Stimulated activated CD8-positive, alpha-beta memory T cell treated with anti-CD3 and anti-CD28 coated beads, Interleukin-4, amount 100 ng/mL, for 1 hour (primary cell): ENCODE results near the gene PIH1D1.

Experiments
- DNase-seq, 2 donors: peaks; one replicate each; pipeline ENCODE4 v3.0.0-alpha.2; 2020; ENCODE audit warnings: low read depth in 2 of 2, low spot score in 1 of 2

The PIH1D1 gene

DNA sequence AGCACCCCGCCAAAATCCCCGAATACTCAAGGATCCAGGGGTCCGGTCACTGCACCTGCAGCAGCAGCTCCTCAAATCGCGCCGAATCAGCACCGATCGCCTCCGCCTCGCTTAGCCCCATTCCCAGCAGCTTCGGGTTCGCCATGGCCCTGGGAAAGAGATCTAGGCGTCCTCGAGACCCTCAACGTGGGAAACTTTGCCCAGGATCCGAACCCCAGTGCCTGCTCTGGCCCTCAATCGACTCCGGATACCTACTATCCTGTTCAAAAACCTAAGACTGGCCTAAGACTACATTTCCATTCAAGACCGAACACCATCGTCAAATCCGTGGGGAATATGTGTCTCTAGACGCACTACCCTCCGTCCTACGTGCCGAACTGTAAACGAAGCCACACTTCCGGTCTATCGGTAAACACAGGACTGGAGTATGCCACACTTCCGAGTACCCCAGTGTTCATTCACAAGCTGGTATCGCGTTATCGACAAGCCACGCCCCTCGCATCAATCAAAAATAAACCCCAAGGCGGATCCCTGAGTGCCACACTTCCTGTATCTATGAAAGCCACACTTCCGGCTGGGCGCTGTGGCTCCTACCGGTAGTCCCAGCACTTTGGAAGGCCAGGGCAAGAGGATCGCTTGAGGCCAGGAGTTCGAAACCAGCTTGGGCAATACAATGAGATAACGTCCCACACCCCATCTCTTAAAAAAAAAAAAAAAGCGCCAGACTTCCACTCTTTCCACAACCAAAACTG is at the start of gene PIH1D1:
Gene PIH1D1, minus strand, starts transcription at position 385 of the 752 bp plus-strand sequence. Its CDS starts 240 bp downstream, at position 145.
- peak; percentile 84 to 86 for DNase-seq

DNA sequence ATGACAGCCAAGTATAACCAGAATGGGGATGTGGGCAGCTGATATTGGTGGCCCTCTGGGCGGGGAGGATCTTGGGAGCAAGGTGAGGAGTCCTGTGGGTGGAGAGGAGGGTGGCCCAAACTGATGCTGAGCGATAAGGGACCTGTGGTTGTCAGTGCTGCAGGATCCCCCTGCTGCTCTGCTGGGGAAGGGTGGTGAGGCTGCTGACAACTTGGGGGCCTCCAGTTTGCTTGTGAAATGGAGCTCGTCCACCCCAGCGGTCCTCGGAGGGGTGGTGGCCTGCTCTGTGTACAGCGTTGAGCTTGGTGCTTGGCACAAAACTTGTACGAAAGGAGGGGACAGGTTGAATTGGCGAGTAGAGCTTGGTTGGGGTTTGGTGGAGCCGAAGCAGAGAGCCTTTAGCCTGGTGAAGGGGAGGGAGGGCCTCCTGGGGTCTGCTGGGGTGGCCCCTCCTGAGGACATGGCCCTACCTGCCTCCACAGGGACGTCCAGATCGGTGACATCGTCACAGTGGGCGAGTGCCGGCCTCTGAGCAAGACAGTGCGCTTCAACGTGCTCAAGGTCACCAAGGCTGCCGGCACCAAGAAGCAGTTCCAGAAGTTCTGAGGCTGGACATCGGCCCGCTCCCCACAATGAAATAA is 47.5 kb upstream of the PIH1D1 start:
- no peak for DNase-seq

DNA sequence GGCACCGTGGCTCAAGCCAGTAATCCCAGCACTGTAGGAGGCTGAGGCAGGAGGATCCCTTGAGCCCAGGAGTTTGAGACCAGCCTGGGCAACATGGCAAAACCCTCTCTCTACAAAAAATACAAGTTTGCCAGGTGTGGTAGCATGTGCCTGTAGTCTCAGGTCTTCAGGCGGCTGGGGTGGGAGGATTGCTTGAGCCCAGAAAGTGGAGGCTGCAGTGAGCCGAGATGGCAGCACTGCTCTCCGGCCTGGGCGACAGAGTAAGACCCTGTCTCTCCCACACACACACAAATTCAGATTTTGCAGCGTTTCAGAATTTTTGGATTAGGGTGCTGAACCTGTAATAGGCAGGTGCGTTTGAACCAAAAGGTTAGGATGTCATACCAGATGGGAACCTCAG is 46.9 kb upstream of the PIH1D1 start:
- DNase-seq: no peak

DNA sequence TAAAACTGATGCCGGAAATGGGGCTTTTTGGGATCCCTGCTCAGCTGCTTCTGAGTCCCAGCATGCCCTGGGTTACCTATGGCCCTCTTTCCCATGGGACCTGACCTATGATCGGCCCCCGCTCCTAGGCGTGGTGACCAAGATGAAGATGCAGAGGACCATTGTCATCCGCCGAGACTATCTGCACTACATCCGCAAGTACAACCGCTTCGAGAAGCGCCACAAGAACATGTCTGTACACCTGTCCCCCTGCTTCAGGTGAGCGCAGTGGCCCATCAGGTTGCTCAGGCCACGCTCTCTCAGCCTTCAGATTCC is 46.1 kb upstream of the PIH1D1 start:
- DNase-seq: no peak

DNA sequence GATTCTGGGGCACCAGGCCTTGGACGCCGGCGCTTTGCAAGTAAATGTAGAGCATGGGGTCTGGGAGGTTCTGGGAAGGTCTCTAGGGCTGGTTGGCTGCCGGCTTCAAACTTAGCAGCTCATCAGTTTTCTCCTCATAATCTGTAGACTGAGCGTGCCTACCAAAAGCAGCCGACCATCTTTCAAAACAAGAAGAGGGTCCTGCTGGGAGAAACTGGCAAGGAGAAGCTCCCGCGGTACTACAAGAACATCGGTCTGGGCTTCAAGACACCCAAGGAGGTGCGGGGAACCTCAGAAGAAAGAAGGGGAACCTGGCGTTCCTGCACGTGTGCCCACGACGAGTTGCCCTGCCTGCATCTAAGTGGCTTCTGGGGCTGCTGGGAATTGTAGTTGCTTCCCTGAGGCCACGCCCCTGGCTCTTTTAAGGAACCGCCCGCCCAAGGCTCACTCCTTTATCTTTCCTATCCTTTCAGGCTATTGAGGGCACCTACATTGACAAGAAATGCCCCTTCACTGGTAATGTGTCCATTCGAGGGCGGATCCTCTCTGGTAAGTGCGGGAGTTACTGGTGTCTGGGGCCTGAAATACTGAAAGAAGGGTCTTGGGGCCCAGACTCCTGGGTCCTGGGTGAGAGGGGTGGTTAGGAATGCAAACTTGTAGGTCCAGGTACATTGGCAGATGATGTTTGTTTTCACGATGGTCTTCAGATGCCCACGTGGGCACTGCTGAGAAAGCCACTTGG is 45.6 kb upstream of the PIH1D1 start:
- peak in 1 of 2 donors; percentile 47 for DNase-seq

DNA sequence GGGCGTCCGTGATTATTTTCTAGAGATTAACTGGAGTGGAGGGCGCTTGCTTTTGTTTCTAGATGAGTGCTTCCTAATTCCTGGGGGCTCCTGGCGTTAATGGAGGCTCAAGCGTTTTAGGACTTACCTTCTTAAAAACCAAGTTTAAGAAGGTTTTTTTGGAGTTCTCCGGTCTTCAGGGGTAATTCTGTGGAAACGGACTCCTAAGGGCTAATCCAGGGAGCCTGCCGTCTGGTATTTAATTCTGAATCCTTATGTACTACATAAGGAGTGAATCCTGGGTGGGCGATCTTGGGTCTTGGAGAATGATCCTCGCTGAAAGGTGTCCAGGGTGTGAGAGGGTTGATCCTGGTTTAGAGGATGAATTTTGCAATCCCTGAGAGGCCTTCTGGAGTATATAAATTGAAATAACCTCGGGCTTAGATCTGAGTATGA is 45.0 kb upstream of the PIH1D1 start:
- DNase-seq: no peak

DNA sequence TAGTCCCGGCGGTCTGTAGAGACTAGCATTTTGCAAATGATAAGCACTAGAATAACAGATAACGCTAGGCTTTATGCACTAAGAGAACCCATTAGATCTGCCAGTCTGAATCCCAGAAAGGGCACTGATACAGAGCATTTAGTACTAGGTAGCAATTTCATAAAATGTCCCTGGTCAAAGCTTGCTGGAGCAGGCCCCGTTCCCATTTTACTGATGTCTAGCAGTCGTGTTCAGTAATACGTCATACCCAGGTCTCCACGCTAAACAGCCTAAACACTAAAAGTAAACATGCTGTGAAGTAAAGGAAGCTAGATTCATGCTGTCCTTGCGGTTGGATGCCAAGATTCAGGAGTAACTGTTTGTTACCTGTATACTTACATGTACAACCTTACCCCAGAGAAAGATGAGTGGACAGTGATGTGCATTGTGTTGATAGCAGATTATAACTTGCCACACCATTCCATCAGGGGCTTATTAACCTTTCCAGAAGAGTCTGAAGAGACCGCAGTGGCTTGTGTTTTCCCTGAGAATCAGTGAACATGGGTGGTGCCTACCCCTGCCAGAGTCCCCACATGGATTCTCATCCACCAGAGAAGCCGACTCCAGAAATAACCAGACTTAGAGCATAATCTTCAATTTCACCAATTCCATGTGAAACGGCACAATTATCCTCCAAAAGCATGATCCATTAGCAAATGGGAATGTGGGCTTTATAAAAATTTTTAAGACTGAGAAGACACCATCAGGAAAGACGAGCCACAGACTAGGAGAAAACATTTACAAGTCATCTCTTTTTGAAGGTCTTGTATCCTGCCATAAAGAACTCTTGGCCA is 41.2 kb upstream of the PIH1D1 start:
- DNase-seq: no peak

DNA sequence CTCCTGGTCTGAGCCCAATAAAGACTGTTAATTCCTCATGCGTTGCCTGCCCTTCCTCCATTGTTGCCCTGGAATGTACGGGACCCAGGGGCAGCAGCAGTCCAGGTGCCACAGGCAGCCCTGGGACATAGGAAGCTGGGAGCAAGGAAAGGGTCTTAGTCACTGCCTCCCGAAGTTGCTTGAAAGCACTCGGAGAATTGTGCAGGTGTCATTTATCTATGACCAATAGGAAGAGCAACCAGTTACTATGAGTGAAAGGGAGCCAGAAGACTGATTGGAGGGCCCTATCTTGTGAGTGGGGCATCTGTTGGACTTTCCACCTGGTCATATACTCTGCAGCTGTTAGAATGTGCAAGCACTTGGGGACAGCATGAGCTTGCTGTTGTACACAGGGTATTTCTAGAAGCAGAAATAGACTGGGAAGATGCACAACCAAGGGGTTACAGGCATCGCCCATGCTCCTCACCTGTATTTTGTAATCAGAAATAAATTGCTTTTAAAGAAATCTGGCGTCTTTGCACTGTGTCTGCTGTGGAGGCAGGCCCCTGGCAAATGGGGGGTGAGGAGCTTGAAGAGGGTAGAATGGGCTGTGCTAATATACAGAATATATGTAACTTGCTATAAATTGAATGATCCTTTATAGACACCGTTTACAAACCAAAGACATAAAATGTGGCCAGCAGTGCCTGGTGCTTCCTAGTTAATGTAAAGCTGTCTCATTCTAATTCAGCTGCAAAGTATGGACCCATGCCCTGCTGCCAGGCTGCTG is 40.4 kb upstream of the PIH1D1 start:
- DNase-seq: no peak

DNA sequence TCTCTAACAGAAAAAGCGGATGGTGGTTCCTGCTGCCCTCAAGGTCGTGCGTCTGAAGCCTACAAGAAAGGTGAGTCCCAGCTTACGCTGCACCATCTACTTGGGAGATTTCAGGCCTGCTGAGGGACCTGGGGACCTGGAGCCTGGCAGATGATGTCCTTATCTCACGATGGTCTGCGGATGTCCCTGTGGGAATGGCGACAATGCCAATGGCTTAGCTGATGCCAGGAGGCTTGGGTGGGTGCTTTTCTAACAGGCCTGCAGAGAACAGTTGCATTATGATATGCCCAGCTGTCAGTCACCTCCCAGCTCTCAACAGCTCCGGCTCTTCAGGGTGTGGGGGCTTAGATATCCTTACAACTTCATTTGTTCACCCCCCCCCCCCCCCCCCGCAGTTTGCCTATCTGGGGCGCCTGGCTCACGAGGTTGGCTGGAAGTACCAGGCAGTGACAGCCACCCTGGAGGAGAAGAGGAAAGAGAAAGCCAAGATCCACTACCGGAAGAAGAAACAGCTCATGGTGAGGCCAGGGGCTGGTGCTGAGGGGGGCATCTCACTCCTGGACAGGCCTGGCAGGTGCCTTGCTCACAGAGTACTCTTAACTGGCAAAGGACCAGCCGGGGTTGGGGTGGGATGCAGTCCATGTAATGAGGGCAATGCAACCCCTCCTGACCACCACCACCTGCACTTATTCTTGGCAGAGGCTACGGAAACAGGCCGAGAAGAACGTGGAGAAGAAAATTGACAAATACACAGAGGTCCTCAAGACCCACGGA is 39.6 kb upstream of the PIH1D1 start:
- no peak for DNase-seq

DNA sequence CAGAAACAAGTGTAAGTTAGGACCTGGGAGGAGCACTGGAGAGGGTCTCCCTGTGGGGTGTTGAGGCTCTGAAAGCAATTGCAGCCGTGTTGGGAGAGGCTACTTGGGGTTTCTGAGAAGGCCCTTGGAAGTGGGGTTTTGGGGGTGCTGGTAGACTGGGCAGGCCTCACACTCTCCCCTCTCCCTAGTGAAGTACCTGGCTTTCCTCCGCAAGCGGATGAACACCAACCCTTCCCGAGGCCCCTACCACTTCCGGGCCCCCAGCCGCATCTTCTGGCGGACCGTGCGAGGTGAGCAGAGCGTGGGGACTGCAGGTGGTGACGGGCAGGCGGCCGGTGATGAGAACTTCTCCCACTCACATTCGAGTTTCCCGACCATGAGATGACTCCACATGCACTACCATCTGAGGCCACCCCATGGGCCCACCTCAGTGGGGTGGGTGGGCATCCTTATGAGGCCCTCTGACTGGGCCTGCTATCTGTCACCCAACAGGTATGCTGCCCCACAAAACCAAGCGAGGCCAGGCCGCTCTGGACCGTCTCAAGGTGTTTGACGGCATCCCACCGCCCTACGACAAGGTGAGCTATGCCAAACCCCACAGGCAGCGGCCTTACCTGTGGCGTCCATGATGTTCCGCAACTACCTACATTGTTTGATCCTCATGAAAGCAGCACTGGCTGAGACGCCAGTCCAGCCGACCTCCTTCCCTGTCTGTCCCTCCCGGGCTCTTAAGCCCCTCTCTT is 38.8 kb upstream of the PIH1D1 start:
- DNase-seq: no peak

DNA sequence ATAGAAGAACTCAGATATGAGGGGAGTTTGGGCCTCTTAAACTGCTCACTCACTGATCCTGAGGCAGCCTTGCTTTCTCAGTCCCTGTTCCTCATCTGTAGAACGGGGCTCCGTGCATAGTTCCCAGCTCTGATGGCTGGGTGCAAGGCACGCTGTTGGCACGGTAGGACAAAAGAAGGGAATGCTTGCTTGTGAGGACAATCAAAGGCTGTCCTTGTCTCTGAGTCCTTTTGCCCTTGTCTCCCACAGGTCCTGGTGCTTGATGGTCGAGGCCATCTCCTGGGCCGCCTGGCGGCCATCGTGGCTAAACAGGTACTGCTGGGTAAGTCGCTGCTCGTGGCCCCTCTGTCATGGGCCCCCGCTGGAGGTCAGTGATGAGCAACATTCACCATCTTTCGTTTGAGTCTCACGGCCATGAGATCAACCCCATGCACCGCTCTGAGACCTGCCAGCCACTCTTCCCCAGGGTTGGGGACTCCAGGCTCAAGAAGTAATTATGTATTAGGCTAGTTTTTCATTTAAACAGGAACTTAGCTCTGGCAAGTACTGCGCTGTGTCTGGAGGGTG is 38.1 kb upstream of the PIH1D1 start:
- no peak for DNase-seq

DNA sequence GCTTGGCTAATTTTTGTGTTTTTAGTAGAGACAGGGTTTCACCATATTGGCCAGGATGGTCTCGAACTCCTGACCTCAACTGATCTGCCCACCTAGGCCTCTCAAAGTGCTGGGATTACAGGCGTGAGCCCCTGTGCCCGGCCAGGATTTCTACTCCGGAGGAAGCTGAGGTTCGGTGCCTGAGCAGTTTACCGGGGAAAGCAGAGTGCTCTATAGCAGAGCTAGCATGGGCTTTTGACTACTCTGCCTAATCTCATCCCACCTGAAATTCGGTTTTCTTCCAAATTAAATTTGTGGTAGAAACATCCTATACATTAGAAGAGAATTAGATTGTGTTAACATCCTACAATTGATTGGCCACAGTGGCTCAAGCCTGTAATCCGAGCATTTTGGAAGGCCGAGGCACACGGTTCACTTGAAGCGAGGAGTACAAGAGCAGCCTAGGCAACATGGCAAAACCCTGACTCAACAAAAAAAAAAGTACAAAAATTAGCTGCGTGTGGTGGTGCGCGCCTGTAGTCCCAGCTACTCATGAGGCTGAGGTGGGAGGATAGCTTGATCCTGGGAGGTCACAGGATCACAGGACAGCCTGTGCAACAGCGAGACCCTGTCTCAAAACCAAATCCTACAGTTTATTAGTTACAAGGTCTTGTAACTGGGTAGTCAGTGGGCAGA is 37.4 kb upstream of the PIH1D1 start:
- no peak for DNase-seq

DNA sequence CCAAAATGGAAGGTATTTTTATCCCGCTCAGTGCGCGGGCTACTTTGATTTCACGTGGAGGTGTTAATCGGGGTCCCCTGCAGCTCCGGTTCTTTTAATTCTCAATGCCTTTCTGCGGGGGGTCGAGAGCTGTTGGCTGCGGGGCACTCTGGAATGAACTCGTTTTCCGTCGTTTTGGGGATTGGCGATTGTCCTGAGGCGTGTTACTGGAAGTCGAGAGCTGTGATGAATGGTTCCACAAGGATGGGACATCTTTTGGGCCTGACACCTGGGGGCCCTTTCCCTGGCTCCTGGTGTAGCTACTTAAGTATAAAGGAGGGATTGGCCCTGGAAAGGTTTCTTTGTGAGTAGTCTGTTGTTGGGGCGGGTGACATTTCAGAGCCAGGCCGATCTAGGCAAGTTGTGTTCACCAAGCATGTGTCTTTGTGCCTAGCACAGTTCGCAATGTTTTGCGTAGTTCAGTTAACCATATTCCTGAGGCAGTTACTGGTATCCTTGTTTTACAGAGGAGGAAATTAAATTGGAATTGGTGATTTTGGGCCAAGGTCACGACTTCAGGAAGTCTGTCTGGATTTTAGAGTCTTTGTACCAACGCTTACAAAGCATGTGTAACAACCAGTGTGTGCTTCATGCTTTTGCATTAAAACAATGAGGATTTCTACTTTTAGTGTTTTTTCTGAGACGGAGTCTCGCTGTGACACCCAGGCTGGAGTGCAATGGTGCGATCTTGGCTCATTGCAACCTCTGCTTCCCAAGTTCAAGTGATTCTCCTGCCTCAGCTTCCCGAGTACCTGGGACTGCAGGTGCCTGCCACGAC is 36.6 kb upstream of the PIH1D1 start:
- no peak for DNase-seq

DNA sequence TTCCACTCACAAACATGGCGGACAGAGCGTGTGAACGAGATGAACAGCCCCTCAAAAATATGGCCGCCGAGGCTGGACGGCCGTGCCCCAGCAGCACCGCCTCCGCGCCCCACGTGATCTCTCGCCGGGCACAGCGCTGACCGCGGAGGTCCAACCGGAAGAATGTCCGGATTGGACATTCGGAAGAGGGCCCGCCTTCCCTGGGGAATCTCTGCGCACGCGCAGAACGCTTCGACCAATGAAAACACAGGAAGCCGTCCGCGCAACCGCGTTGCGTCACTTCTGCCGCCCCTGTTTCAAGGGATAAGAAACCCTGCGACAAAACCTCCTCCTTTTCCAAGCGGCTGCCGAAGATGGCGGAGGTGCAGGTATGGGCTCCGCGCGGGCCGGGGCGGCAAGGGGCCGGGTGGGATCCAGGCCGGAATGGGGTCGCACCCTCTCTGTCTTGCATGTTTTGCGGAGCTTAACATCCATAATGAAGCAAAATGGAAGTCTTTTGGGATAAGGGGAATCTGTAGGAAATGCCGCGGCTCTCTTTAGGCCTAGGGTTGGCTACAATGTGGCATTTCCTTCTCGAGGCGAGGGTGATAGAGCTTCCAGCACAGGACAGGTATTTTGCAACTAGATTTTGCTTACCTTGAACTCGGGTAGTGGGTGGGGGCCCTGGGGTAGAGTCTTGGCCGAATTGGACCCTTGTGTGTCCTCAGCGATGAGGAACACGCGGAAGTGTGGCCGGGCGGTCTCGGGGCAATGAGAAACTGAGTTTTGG is 35.8 kb upstream of the PIH1D1 start, which contains the start of gene RPL13A:
Gene RPL13A, plus strand, starts transcription at position 332 of the 769 bp plus-strand sequence. Its CDS starts 22 bp downstream, at position 354.
- DNase-seq: peak; percentile 98 to 99

DNA sequence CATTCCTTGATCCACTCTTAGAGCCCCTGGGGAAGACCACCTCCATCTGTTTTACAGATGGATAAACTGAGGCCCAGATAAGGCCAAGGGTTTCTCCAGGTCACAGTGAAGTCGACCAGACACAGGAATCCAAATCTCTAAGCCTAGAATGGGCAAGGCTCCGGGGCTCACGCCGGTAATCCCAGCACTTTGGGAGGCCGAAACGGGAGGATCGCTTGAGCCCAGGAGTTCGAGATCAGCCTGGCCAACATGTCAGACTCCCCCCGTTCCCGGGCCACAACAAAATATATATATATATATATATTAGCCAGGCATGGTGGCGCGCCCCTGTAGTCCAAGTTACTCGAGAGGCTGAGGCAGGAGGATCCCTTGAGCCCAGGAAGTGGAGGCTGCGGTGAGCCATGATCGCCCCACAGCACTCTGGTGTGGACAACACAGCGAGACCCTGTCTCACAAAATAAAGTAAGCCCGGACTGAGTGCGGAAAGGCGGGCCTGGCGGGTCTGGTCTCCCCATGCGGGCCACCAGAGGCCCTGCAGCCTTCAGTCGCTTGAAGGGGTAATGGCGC is 35.2 kb upstream of the PIH1D1 start:
- no peak for DNase-seq

DNA sequence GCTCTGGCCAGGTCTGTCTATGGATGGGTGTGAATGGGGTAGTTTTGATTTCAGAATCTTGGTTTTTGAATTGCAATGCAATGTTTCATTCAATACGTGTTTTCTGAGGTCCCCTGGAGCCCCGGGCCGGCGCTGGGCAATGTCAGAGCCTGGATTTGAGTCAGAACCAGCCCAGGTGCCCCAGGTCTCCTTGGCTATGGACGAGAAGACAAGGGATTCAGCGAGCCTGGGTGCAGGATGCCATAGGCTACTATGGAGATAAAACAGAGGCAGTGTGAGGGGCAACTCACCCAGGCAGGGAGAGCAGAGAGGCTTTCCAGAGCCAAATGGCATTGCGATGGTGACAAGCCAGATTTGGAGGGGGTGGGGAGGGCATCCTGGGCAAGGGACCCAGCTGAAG is 34.6 kb upstream of the PIH1D1 start:
- no peak for DNase-seq
